NCI-H1436 treated with DMSO at 0.1 percent for 48 hours (cell line): ENCODE data around the gene TMEM219.

ENCODE experiments used
- DNase-seq: peaks from one replicate; lab custom pipeline; 2025; lab: John Stamatoyannopoulos, UW

TMEM219 gene

GRCh38 chr16:29982560-29983419, 20.9 kb downstream of the TMEM219 start:
- no peak for DNase-seq

DNA sequence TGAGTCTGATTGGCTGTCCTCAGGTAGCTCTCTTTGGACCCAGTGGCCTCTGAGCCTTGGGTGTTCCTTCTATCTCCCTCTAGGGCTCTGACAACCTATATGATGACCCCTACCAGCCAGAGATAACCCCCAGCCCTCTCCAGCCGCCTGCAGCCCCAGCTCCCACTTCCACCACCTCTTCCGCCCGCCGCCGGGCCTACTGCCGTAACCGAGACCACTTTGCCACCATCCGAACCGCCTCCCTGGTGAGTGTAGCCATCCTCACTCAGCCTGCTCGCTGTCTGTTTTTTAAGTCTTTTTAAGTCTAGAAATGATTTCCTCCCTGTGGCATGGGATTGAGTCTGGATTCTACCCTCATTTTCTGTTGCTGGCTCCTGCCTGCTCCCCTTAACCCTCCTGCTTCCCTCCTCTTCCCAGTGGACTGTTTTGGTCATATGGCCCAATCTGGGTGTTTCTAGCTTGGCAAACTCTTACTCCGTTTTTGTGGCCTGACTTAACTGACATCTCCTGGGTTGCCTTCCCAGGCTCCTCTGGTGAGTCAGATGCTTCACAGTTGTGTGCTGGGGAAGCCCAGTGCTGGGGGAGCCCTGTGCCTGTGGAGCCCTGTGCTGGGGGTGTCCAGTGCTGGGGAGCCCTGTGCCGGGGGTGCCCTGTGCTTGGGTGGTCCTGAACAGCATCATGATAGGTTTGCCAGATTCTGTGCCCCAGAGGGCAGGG, 21.7 kb downstream of the TMEM219 start:
- DNase-seq: no peak

- DNase-seq: no peak
These were observed 22.4 kb downstream of the TMEM219 start for GRCh38 chr16:29984137-29984763.

DNA sequence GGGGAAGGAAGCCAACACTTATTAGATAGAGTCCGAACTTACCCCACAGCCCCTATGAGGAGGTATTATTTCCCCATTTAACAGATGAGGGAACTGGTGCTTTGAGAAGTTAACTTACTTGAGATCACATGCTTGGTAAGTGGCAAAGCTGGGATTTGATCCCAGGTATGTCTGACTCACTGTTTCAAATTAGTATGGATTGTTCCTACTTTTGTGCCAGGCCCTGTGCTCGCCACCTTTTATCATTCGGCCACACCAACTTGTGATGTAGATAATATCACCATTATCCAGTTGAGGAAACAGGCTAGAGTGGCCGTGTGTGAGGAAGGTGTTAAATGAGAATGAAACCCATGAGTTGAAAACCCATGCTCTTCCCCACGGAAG, 22.9 kb downstream of the TMEM219 start:
- DNase-seq: no peak

GRCh38 chr16:29985271-29985811, 23.5 kb downstream of the TMEM219 start:
- DNase-seq: no peak

DNA sequence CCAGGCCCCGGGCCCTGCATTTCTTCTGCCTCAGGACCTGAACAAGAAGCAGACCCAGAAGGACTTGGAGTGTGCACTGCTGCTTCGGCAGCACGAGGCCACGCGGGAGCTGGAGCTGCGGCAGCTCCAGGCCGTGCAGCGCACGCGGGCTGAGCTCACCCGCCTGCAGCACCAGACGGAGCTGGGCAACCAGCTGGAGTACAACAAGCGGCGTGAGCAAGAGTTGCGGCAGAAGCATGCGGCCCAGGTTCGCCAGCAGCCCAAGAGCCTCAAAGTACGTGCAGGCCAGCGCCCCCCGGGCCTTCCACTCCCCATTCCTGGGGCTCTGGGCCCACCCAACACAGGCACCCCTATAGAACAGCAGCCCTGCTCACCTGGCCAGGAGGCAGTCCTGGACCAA, 24.4 kb downstream of the TMEM219 start:
- no peak for DNase-seq

DNA sequence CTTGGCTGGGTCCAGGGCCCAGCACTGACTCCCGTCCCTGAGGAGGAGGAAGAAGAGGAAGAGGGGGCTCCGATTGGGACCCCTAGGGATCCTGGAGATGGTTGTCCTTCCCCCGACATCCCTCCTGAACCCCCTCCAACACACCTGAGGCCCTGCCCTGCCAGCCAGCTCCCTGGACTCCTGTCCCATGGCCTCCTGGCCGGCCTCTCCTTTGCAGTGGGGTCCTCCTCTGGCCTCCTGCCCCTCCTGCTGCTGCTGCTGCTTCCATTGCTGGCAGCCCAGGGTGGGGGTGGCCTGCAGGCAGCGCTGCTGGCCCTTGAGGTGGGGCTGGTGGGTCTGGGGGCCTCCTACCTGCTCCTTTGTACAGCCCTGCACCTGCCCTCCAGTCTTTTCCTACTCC, 25.1 kb downstream of the TMEM219 start:
- DNase-seq: no peak

GRCh38 chr16:29987371-29988085, 25.6 kb downstream of the TMEM219 start:
- DNase-seq: no peak

- DNase-seq: no peak
These were observed 26.6 kb downstream of the TMEM219 start for GRCh38 chr16:29988346-29989075.

DNA sequence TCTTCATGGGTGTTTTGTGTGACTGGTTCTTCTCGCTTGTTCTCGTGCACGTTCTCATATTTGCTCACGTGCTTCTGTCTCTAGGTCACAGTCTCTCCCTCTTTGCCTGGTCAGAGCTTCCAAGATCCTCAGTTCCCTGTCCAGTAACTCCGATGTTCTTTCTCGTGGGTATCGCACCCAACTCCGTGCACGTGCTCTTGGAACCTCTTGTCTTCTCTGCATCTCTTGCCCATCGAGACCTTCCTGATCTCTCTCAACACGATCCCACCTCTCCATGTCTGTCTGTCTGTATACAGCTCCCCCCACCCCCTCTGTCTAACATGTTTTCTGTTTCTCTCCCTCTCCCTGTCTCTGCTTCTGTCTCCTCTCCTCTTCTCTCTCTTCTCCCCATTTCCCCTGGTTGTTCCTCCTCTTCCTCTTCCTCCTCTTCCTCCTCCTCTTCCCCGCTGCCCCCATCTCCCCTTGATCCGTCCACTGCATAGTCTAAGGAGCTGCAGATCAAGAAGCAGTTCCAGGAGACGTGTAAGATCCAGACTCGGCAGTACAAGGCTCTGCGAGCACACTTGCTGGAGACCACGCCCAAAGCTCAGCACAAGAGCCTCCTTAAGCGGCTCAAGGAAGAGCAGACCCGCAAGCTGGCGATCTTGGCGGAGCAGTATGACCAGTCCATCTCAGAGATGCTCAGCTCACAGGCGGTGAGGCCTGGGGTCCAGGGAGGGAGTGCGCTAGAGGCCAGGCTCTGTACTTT, 27.4 kb downstream of the TMEM219 start:
- DNase-seq: no peak

DNA sequence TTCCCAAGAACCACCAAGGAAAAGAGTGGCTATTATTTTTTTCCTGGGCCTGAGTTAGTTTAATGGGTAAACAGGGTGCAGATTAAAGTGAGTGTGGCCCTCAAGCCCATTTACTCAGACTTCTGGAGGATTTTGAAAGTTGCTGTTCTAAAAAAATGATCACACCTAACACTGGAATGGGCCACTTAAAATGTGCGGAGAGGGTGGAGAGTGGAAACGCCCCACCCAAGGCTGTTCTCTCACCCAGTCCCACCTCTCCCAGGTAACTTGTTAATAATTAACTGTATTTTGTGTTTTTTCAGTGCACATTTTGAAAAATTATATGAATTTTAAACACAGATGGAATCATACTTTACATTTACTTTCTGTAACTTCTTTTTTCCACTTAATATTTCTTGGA, 28.2 kb downstream of the TMEM219 start:
- DNase-seq: no peak

- DNase-seq: no peak
These were observed 29.1 kb downstream of the TMEM219 start for GRCh38 chr16:29990883-29991570.

DNA sequence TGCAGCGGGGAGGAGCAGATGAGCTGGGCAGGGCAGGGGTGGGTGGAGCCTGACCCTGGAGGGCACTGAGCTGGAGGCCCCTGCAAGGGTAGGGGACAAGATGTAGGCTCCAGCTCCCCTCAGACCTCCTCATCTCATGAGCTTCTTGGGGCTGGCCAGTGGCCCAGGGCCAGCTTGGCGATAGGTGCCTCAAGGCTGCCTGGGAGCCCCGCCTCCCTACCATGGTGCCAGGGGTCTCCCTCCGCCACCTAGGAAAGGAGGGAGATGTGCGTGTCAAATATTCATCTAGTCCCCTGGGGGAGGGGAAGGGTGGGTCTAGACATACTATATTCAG, 29.7 kb downstream of the TMEM219 start:
- no peak for DNase-seq

DNA sequence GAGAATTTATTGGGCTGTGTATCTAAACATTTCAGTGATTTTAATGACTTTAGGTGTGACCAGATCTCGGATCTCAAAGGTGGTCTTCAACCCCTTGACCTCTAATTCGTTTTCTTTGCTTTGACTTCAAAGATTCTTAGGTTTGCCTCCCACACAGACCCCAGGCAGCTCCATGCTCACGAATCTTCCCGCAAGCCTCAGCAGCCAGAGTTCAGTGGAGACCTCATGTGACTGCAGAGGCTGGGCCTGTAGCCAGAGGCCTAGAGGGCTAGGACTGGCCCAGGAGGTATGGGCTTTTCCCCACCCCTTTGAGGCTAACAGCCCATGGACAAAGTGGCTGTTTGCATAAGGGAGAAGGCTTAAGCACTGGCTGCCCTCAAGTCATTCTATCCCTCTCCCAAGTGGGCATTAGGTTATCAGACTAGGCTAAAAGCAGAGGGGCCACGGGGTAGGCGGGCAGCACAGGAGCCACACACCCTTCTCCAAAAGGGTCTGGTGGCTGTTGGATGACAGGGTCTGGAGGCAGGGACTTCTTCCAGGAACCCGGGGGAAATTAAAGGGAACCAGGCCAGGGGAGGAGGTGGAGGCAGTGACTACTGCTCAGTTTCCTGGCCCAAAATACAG, 30.6 kb downstream of the TMEM219 start:
- DNase-seq: no peak

DNA sequence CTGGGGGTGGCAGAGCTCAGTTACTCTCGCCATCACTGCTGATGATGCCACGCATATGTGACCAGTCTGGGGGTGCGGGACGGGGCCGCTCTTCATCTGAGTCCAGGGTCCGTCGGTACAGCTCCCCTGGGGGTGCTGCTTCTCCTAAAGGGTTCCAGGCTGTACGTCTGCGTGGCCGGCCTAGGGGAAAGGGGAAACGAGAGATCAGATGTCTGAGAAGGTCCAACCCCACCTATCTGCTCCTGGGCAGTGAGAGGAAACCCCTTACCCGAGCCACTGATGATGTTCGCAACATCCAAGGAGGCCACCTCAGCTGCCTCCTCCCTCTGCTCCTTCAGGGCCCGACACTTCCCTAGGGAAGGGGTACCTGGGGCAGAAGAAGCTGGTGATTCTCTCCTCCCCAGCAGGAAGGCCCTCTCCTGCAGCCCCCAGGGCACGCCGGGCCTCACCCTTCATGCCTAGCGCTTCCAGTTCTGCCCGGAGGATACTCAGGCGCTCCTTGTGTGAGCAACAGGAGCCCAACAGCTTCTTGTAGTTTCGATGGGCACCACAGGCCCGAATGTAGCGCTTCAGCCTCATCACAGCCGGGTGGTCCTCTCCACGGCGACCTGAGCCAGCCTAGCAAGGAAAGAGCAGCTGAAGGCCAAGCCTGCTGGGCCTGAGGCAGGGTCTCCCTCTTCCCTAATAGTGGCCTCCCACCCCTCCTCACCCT, 31.5 kb downstream of the TMEM219 start:
- DNase-seq: no peak

DNA sequence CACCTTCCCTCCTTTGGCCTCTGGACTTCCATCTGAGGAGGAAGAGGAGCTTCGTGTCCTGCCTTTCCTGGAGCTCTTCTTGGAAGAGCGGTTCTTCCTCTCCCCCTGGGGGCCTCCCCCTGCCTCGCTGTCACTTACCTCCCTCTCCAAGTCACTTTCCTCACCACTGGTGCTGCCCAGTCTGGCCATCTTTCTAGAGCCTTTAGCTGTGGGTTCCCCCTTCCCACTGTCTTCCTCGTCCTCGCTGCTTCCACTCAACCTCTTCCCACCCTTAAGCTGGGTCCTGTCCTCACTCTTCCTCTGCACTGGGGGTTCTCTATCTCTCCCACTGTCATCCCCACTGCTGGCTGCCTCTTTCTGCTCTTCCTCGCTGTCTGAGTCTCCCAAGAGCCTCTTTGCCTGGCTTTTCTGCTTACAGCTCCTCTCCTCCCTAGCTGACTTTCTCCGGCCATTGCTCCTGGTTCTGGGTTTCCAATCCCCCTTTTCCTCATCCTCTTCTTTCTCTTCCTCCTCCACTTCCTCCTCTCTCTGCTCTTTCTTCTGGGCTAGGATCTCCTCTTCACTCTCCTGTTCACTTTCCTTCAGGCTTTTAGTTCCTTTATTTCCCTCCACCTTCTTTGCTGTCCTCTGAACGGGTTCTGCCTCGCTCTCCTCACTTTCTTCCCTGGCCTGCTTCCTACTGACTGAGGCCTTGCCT, 32.2 kb downstream of the TMEM219 start:
- DNase-seq: no peak

DNA sequence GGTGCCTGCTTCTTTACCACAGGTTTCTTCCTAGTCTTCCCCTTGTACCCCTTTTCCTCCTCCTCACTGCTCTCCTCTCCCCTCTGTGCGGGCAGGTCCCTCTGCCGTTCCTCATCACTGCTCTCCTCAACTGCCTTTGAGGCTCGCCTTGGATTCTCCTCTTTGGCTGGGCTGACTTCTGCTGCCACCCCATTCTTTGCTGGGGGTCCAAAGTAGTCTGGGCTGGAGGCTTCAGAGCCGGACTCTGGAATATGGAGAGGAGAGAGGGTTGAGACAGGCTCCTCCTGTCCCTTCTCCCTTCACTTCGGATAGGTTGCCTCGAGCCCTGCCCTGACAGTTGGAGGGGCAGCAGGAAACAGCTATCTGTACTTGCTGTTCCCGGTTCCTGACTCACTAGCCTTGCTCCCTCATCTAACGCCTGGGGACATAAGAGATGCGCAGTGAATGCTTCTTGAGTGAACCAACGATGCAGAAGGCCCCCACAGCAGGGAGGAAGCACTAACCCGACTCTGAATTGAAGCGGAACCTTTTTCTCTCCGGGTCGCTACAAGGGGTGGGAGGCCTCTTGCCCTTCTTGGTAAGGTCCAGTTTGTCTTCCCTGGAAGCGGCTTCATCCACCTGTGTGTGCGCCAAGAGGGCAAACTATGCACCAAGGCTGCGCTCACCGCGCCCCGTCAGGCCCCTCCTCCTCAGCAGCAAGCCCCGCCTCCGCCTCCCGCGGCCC, 32.9 kb downstream of the TMEM219 start:
- no peak for DNase-seq
